Cerebellar nuclear complex (tissue), 1 donor: ENCODE measurements around the gene PPP2R5E.
"Not testable (repeated sequence)": the region's sequence is repeated elsewhere in the genome, so short reads cannot be mapped to it uniquely, and the experiment has no call there.

Experiments
- DNase-seq, 2 experiments: peaks; one replicate each; lab custom pipeline; 2025; lab: John Stamatoyannopoulos, UW

The PPP2R5E gene

GRCh38 chr14:63522511-63522910, 20.7 kb downstream of the PPP2R5E start:
- not testable (repeated sequence) for DNase-seq

GRCh38 chr14:63517354-63517753, 25.8 kb downstream of the PPP2R5E start:
- DNase-seq = no peak

- no peak for DNase-seq
These were observed 27.9 kb downstream of the PPP2R5E start for GRCh38 chr14:63515240-63515639.

GRCh38 chr14:63513756-63514155, 29.4 kb downstream of the PPP2R5E start:
- no peak for DNase-seq

GRCh38 chr14:63512861-63513260, 30.3 kb downstream of the PPP2R5E start:
- DNase-seq = no peak

- DNase-seq = no peak
These were observed 32.6 kb downstream of the PPP2R5E start for GRCh38 chr14:63510538-63510937.

GRCh38 chr14:63508033-63508432, 35.1 kb downstream of the PPP2R5E start:
- DNase-seq = no peak

GRCh38 chr14:63504648-63505047, 38.5 kb downstream of the PPP2R5E start:
- DNase-seq = no peak

GRCh38 chr14:63501429-63501828, 41.7 kb downstream of the PPP2R5E start:
- no peak for DNase-seq

- DNase-seq = no peak
These were observed 43.4 kb downstream of the PPP2R5E start for GRCh38 chr14:63499701-63500250.

- DNase-seq = no peak
These were observed 46.3 kb downstream of the PPP2R5E start for GRCh38 chr14:63496837-63497400.

GRCh38 chr14:63493246-63493645, 49.9 kb downstream of the PPP2R5E start:
- DNase-seq = no peak

GRCh38 chr14:63492391-63492790, 50.8 kb downstream of the PPP2R5E start:
- no peak for DNase-seq

- no peak for DNase-seq
These were observed 55.5 kb downstream of the PPP2R5E start for GRCh38 chr14:63487724-63488123.

GRCh38 chr14:63486738-63487137, 56.4 kb downstream of the PPP2R5E start:
- DNase-seq = no peak

- DNase-seq = no peak
These were observed 59.9 kb downstream of the PPP2R5E start for GRCh38 chr14:63483315-63483714.

GRCh38 chr14:63480599-63480998, 62.6 kb downstream of the PPP2R5E start:
- DNase-seq = no peak

GRCh38 chr14:63478437-63478852, 64.7 kb downstream of the PPP2R5E start:
- DNase-seq = no peak

GRCh38 chr14:63478010-63478409, 65.2 kb downstream of the PPP2R5E start:
- no peak for DNase-seq

- no peak for DNase-seq
These were observed 65.6 kb downstream of the PPP2R5E start for GRCh38 chr14:63477556-63477955.

- no peak for DNase-seq
These were observed 67.4 kb downstream of the PPP2R5E start for GRCh38 chr14:63475761-63476160.

GRCh38 chr14:63474844-63475243, 68.3 kb downstream of the PPP2R5E start:
- no peak for DNase-seq

GRCh38 chr14:63474111-63474510, 69.1 kb downstream of the PPP2R5E start:
- DNase-seq = no peak
